ENCODE data around the gene PTPN14.

DNA sequence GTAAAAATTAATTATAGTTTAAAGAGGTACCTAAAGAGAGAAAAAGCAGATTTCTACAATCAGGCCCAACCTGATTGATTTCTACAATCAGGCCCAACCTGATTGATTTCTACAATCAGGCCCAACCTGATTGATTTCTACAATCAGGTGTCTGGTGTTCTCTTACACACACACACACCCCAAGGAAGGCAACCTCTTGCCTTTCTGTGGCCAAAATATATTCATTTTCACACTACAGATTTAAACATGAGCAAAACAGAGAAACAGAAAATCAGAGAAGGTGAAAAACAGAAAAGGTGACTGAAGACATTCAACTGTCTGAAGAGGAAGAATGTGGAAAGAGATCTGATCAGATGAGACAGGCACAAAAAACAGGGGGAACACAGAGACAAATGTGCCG is 166.0 kb downstream of the PTPN14 start:
- no peak for TF ChIP-seq POU6F1 (CRISPR knock-in tag; IDR thresholded peaks at IDR 0.05; ENCODE audit: borderline replicate concordance, low read depth)
- no peak for TF ChIP-seq GLIS3 (CRISPR knock-in tag; IDR thresholded peaks at IDR 0.05)
- no peak for TF ChIP-seq CSRNP3 (CRISPR knock-in tag; IDR thresholded peaks at IDR 0.05)
- no peak for TF ChIP-seq ZFP3 (CRISPR knock-in tag; IDR thresholded peaks at IDR 0.05)
- TF ChIP-seq ESRRG (CRISPR knock-in tag; IDR thresholded peaks at IDR 0.05): no peak
- TF ChIP-seq CREB5 (CRISPR knock-in tag; IDR thresholded peaks at IDR 0.05; ENCODE audit: low read depth): no peak

All from SK-N-SH treated with all-trans-retinoic acid at 6 μM for 48 hours (cell line).